ENCODE measurements around the gene SLC7A4.

SLC7A4 gene

DNA sequence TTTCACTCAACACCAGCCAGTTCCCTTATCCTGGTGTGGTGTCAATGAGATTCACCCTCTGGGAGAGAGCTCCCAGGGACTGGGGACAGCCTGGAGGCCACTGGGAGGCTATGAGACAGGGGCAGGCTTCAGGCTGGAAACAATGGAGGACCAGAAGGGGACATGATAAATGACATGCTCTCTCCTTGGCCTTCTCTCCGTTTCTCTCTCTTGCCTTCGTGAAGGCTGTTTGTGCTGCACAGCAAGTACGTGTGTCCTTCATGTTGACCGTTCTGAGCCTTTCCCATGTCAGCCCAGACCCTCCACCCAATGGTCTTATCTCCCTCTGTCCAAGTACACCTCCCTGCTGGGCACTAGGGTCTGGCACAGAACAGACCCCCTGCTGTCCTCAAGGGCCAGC lies 51.8 kb downstream of the SLC7A4 start:
- H3K4me3 ChIP-seq (ENCODE audit: low read depth, low read length), result no peak overlapping the region
- no peak overlapping the region for H3K27ac ChIP-seq
- no peaks in the 10 kb centered on the region for H3K27me3 ChIP-seq (ENCODE audit: insufficient read depth, low read depth, severe bottlenecking)
- peaks cover 6% of the 10 kb centered on the region for H3K36me3 ChIP-seq
- TF ChIP-seq, protein P1, sequence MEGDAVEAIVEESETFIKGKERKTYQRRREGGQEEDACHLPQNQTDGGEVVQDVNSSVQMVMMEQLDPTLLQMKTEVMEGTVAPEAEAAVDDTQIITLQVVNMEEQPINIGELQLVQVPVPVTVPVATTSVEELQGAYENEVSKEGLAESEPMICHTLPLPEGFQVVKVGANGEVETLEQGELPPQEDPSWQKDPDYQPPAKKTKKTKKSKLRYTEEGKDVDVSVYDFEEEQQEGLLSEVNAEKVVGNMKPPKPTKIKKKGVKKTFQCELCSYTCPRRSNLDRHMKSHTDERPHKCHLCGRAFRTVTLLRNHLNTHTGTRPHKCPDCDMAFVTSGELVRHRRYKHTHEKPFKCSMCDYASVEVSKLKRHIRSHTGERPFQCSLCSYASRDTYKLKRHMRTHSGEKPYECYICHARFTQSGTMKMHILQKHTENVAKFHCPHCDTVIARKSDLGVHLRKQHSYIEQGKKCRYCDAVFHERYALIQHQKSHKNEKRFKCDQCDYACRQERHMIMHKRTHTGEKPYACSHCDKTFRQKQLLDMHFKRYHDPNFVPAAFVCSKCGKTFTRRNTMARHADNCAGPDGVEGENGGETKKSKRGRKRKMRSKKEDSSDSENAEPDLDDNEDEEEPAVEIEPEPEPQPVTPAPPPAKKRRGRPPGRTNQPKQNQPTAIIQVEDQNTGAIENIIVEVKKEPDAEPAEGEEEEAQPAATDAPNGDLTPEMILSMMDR (IDR thresholded peaks at IDR 0.05; ENCODE audit: low read depth, low read length), result no peak
- DNase-seq, result no peak
- no peaks in the 10 kb centered on the region for H3K9me3 ChIP-seq (ENCODE audit: severe bottlenecking)

GRCh38 chr22:20979940-20980453 lies 52.4 kb downstream of the SLC7A4 start:
- H3K27ac ChIP-seq, result no peak overlapping the region
- no peak overlapping the region for H3K4me3 ChIP-seq (ENCODE audit: low read depth, low read length)
- no peaks in the 10 kb centered on the region for H3K27me3 ChIP-seq (ENCODE audit: insufficient read depth, low read depth, severe bottlenecking)
- H3K36me3 ChIP-seq, result peaks cover 6% of the 10 kb centered on the region
- DNase-seq, result no peak
- TF ChIP-seq, protein P1 (IDR thresholded peaks at IDR 0.05; ENCODE audit: low read depth, low read length), result no peak
- no peaks in the 10 kb centered on the region for H3K9me3 ChIP-seq (ENCODE audit: severe bottlenecking)

DNA sequence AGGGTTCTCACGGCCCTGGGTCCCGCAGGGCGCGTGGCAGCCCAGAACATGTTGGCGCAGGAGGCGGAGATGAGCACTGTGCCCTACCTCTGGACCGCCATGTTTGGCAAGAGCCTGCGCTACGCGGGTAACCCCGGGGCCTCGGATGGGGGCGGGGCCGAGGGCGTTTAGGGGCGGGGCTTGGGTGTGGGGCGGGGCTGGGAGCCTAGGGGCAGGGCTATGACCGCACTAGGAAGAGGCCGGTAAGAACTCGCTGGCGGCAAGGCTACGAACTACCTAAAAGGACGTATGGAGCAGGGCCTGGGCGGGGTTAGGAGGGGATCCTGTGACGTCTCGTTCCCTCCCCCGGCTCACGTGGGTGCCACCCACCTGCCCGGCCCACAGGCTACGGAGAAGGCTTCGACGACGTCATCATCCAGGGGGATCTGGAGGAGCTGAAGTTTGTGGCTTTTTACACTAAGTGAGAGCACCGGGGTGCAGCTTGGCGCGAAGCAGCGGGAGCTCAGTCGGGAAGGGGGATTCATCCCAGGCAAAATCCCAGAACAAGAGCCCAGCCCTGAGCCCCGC lies 53.0 kb downstream of the SLC7A4 start:
- no peak overlapping the region for H3K4me3 ChIP-seq (ENCODE audit: low read depth, low read length)
- no peaks in the 10 kb centered on the region for H3K9me3 ChIP-seq (ENCODE audit: severe bottlenecking)
- no peaks in the 10 kb centered on the region for H3K27me3 ChIP-seq (ENCODE audit: insufficient read depth, low read depth, severe bottlenecking)
- no peak for DNase-seq
- H3K27ac ChIP-seq, result no peak overlapping the region
- TF ChIP-seq, protein P1 (IDR thresholded peaks at IDR 0.05; ENCODE audit: low read depth, low read length), result no peak
- peaks cover 6% of the 10 kb centered on the region for H3K36me3 ChIP-seq

All from WERI-Rb-1 (cell line).